ENCODE results near the gene SPSB4.

GRCh38 chr3:141091426-141091825 is 40.3 kb downstream of the SPSB4 start:
- no peak for TF ChIP-seq CTCF (conservative IDR thresholded peaks at IDR 0.05 in 1 of 2, IDR thresholded peaks at IDR 0.05 in 1 of 2; ENCODE audit: low read depth in 1 of 2, low read length in 2 of 2)
- TF ChIP-seq EZH2 (IDR thresholded peaks at IDR 0.05; ENCODE audit: low read length, missing control alignments): no peak
